Stomach (tissue), 9 donors: Measurements from ENCODE around the gene DHRS13. TPM values are rescaled to one million over a fixed set of nuclear protein-coding genes. Genes with fewer than 3 reads are reported as not detected.
"Not testable (repeated sequence)": the region's sequence is repeated elsewhere in the genome, so short reads cannot be mapped to it uniquely, and the experiment has no call there.

Experiments used
- DNase-seq, 2 donors: peaks; one replicate each; pipeline versions ENCODE4 v3.0.0 to v3.0.0-alpha.2; 2013 to 2019
- H3K27ac ChIP-seq, 5 donors: fragments of 200-600 bp in 4 of 5; sonication (generic) in 4 of 5; one replicate each; pipeline ENCODE4 v1.5.1; 2013 to 2019; ENCODE audit warnings: mild to moderate bottlenecking in 1 of 5, moderate library complexity in 1 of 5
- H3K27me3 ChIP-seq, 3 donors: fragments of 200-600 bp; sonication (generic); one replicate each; pipeline ENCODE4 v1.5.1; 2017 to 2019; ENCODE audit warnings: mixed run types in 1 of 3
- H3K36me3 ChIP-seq, 4 donors: fragments of 200-600 bp; sonication (generic); 1 replicate in 3 of 4; 2 replicates in 1 of 4; pipeline ENCODE4 v1.5.1; 2016 to 2019
- H3K4me1 ChIP-seq, 4 donors: fragments of 200-600 bp; sonication (generic); one replicate each; pipeline ENCODE4 v1.5.1; 2016 to 2019
- H3K4me3 ChIP-seq, 4 donors: fragments of 200-600 bp; sonication (generic) in 3 of 4; one replicate each; pipeline ENCODE4 v1.5.1; 2016 to 2019; ENCODE audit warnings: mild to moderate bottlenecking in 1 of 4
- H3K9me3 ChIP-seq, 4 donors: fragments of 200-600 bp; sonication (generic); one replicate each; pipeline ENCODE4 v1.5.1; 2016 to 2019
- CTCF ChIP-seq, 7 experiments: fragments of 450-650 bp in 4 of 7; fragments of 200-600 bp in 3 of 7; sonication (generic) in 3 of 7; IDR thresholded peaks; one replicate each; pipeline ENCODE4 v1.5.1; 2016 to 2019; ENCODE audit warnings: antibody characterized with exemption in 7 of 7, control low read depth in 2 of 7, mild to moderate bottlenecking in 1 of 7
- EP300 ChIP-seq: sonication (generic); formaldehyde crosslinking; IDR thresholded peaks from one replicate; pipeline ENCODE4 v1.6.1; 2017; ENCODE audit warnings: antibody characterized with exemption
- POLR2A ChIP-seq, 4 donors: fragments of 450-650 bp; IDR thresholded peaks; one replicate each; pipeline ENCODE4 v1.6.1; 2016; ENCODE audit warnings: antibody characterized with exemption in 4 of 4, control low read depth in 2 of 4, mild to moderate bottlenecking in 1 of 4, moderate library complexity in 1 of 4
- POLR2AphosphoS5 ChIP-seq, 3 donors: sonication (generic); formaldehyde crosslinking; IDR thresholded peaks; one replicate each; pipeline ENCODE4 v1.6.1; 2016; ENCODE audit warnings: antibody characterized with exemption in 3 of 3
- WGBS, 5 donors: extraction: QIAGEN DNeasy Blood & Tissue Kit in 3 of 5; methylation state at CpG; one replicate each; pipeline versions ENCODE4 v1.1.5 to v1.1.7; 2013 to 2018; 5-methylcytosine and 5-hydroxymethylcytosine counted together
- intact Hi-C: fragments of 100-400 bp; cut with DNase I; formaldehyde crosslinking; loops from one replicate; pipeline ENCODE4 v1.15.1; 2023; ENCODE audit warnings: low total_unique reads
- polyA plus RNA-seq, 3 donors: library from polyadenylated mRNA; stranded (reverse); fragments of 200-250 nt; gene quantifications; one replicate each; pipeline ENCODE4 v1.2.3, GENCODE V29; 2013
- total RNA-seq, 5 donors: library from RNA; depleted of rRNA; stranded (reverse); fragments of >200 nt; gene quantifications; one replicate each; pipeline versions ENCODE4 v1.1.0 to v1.2.3, GENCODE V29; 2014 to 2016
- donor health status: healthy with polysubstance abuse.
- donor health status: Bipolar disorder and iron deficiency.
- donor health status: healthy.

Gene DHRS13
- total and polyA plus RNA-seq, 8 donors = 4.4 to 33.5 (median 8.3) TPM; not detected in 1

- WGBS, 5 donors = 67 to 81% (median 80%) methylated on average over 2 of the region's 2 CpGs
Observed at GRCh38 chr17:28878158-28878910, 24.5 kb downstream of the DHRS13 start.

GRCh38 chr17:28877150-28877711 is 25.6 kb downstream of the DHRS13 start:
- H3K4me3 ChIP-seq, H3K27ac ChIP-seq, DNase-seq, intact Hi-C loops, H3K9me3 ChIP-seq, H3K27me3 ChIP-seq, H3K4me1 ChIP-seq: not testable (repeated sequence)
- WGBS, 5 donors = 93 to 98% (median 94%) methylated on average over 6 of the region's 6 CpGs
- peaks cover 33 to 48% (median 43%) of the 10 kb centered on the region in 4 donors for H3K36me3 ChIP-seq

More at GRCh38 chr17:28878158-28878910, 24.5 kb downstream of the DHRS13 start:
- no peaks in the 10 kb centered on the region for H3K4me1 ChIP-seq
- DNase-seq = no peak
- H3K4me3 ChIP-seq = no peak overlapping the region
- no peaks in the 10 kb centered on the region for H3K27me3 ChIP-seq
- intact Hi-C loops = no loop called here
- TF ChIP-seq POLR2A (IDR thresholded peaks at IDR 0.05) (no peak), EP300 (no peak), CTCF (IDR thresholded peaks at IDR 0.05) (no peak), POLR2AphosphoS5 (IDR thresholded peaks at IDR 0.05) (no peak)
- no peak overlapping the region for H3K27ac ChIP-seq
- H3K9me3 ChIP-seq = no peaks in the 10 kb centered on the region
- H3K36me3 ChIP-seq = peaks cover 44 to 59% (median 54%) of the 10 kb centered on the region in 4 donors

- TF ChIP-seq POLR2AphosphoS5 (IDR thresholded peaks at IDR 0.05) = no peak
- no peak for TF ChIP-seq POLR2A (IDR thresholded peaks at IDR 0.05)
- no peak for TF ChIP-seq EP300
- no peak for TF ChIP-seq CTCF (IDR thresholded peaks at IDR 0.05)
- 15 to 48% (median 33%) methylated on average over 1 of the region's 1 CpG for WGBS, 5 donors
- no peaks in the 10 kb centered on the region for H3K4me1 ChIP-seq
- no peaks in the 10 kb centered on the region for H3K27me3 ChIP-seq
- H3K27ac ChIP-seq = peak overlapping the region in 1 of 5 donors; percentile 22
- intact Hi-C loops = no loop called here
- no peaks in the 10 kb centered on the region for H3K9me3 ChIP-seq
- H3K4me3 ChIP-seq = no peak overlapping the region
- H3K36me3 ChIP-seq = peaks cover 21 to 36% (median 31%) of the 10 kb centered on the region in 4 donors
- DNase-seq = peak in 1 of 2 donors; percentile 51
Observed at GRCh38 chr17:28875848-28876550, 26.9 kb downstream of the DHRS13 start.

GRCh38 chr17:28874750-28875149 is 28.1 kb downstream of the DHRS13 start:
- 61 to 82% (median 76%) methylated on average over 3 of the region's 3 CpGs for WGBS, 5 donors
- intact Hi-C loops = no loop called here

More at GRCh38 chr17:28874750-28875149, 28.1 kb downstream of the DHRS13 start:
- no peak for TF ChIP-seq POLR2A (IDR thresholded peaks at IDR 0.05)
- TF ChIP-seq POLR2AphosphoS5 (IDR thresholded peaks at IDR 0.05) = no peak
- no peak for TF ChIP-seq EP300
- no peak for TF ChIP-seq CTCF (IDR thresholded peaks at IDR 0.05)
- no peaks in the 10 kb centered on the region for H3K4me1 ChIP-seq
- H3K4me3 ChIP-seq = no peak overlapping the region
- H3K36me3 ChIP-seq = peaks cover 9 to 23% (median 18%) of the 10 kb centered on the region in 4 donors
- H3K27ac ChIP-seq = no peak overlapping the region
- no peak for DNase-seq
- no peaks in the 10 kb centered on the region for H3K9me3 ChIP-seq
- H3K27me3 ChIP-seq = no peaks in the 10 kb centered on the region
